ENCODE data around the gene NBR1.
"Not testable (repeated sequence)": the region's sequence is repeated elsewhere in the genome, so short reads cannot be mapped to it uniquely, and the experiment has no call there.

The NBR1 gene

GRCh38 chr17:43176119-43176570, 5.1 kb downstream of the NBR1 start:
- no peak overlapping the region for H3K4me2 ChIP-seq (ENCODE audit: low read length)
- no peaks in the 10 kb centered on the region for H3K27me3 ChIP-seq (ENCODE audit: control insufficient read depth, insufficient read depth, low read length)
- H2AFZ ChIP-seq: no peak overlapping the region
- H3K27ac ChIP-seq: no peak overlapping the region
- H3K4me3 ChIP-seq (ENCODE audit: low read depth, low read length): no peak overlapping the region
- H3K4me1 ChIP-seq: peaks cover 19% of the 10 kb centered on the region
- no peak overlapping the region for H3K9ac ChIP-seq
- TF ChIP-seq, protein P1, sequence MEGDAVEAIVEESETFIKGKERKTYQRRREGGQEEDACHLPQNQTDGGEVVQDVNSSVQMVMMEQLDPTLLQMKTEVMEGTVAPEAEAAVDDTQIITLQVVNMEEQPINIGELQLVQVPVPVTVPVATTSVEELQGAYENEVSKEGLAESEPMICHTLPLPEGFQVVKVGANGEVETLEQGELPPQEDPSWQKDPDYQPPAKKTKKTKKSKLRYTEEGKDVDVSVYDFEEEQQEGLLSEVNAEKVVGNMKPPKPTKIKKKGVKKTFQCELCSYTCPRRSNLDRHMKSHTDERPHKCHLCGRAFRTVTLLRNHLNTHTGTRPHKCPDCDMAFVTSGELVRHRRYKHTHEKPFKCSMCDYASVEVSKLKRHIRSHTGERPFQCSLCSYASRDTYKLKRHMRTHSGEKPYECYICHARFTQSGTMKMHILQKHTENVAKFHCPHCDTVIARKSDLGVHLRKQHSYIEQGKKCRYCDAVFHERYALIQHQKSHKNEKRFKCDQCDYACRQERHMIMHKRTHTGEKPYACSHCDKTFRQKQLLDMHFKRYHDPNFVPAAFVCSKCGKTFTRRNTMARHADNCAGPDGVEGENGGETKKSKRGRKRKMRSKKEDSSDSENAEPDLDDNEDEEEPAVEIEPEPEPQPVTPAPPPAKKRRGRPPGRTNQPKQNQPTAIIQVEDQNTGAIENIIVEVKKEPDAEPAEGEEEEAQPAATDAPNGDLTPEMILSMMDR (IDR thresholded peaks at IDR 0.05): no peak
- no peaks in the 10 kb centered on the region for H3K9me3 ChIP-seq (ENCODE audit: control insufficient read depth, low read length)
- peaks cover 56% of the 10 kb centered on the region for H3K79me2 ChIP-seq
- no peaks in the 10 kb centered on the region for H3K36me3 ChIP-seq (ENCODE audit: control insufficient read depth, insufficient read depth, low read length)

GRCh38 chr17:43183921-43184320, 12.9 kb downstream of the NBR1 start:
- Histone ChIP-seq H3K9ac (no peak overlapping the region), H3K36me3 (ENCODE audit: control insufficient read depth, insufficient read depth, low read length) (no peaks in the 10 kb centered on the region), H3K9me3 (ENCODE audit: control insufficient read depth, low read length) (no peaks in the 10 kb centered on the region), H3K4me3 (ENCODE audit: low read depth, low read length) (no peak overlapping the region), H3K27ac (no peak overlapping the region), H2AFZ (no peak overlapping the region), H3K4me1 (no peaks in the 10 kb centered on the region), H3K79me2 (peaks cover 24% of the 10 kb centered on the region), H3K4me2 (ENCODE audit: low read length) (no peak overlapping the region), H3K27me3 (ENCODE audit: control insufficient read depth, insufficient read depth, low read length) (no peaks in the 10 kb centered on the region)
- TF ChIP-seq, protein P1 (IDR thresholded peaks at IDR 0.05): no peak

DNA sequence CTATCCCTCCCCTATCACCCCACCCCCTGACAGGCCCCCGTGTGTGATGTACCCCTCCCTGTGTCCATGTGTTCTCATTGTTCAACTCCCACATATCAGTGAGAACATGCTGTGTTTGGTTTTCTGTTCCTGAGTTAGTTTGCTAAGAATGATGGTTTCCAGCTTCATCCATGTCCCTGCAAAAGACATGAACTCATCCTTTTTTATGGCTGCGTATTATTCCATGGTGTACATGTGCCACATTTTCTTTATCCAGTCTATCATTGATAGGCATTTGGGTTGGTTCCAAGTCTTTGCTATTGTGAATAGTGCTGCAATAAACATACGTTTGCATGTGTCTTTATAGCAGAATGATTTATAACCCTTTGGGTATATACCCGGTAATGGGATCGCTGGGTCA, 15.6 kb downstream of the NBR1 start:
- H3K4me1 ChIP-seq; H3K36me3 ChIP-seq (ENCODE audit: control insufficient read depth, insufficient read depth, low read length); H3K9ac ChIP-seq; H3K9me3 ChIP-seq (ENCODE audit: control insufficient read depth, low read length); H3K4me2 ChIP-seq (ENCODE audit: low read length); H3K79me2 ChIP-seq; H3K27me3 ChIP-seq (ENCODE audit: control insufficient read depth, insufficient read depth, low read length); H2AFZ ChIP-seq; H3K4me3 ChIP-seq (ENCODE audit: low read depth, low read length); H3K27ac ChIP-seq: not testable (repeated sequence)

DNA sequence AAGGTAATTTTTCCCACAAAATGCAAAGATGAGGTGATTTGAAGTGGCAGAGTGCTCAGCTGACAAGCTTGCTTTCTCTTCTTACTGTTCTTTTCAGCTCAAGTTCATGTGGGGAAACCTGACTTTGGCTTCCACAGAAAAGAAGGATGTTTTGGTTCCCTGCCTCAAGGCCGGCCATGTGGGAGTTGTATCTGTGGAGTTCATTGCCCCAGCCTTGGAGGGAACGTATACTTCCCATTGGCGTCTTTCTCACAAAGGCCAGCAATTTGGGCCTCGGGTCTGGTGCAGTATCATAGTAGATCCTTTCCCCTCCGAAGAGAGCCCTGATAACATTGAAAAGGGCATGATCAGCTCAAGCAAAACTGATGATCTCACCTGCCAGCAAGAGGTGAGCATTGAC, 22.2 kb downstream of the NBR1 start:
- no peak overlapping the region for H3K4me2 ChIP-seq (ENCODE audit: low read length)
- no peak overlapping the region for H3K27ac ChIP-seq
- no peaks in the 10 kb centered on the region for H3K36me3 ChIP-seq (ENCODE audit: control insufficient read depth, insufficient read depth, low read length)
- TF ChIP-seq, protein P1 (IDR thresholded peaks at IDR 0.05): no peak
- H3K79me2 ChIP-seq: peaks cover 6% of the 10 kb centered on the region
- no peak overlapping the region for H3K4me3 ChIP-seq (ENCODE audit: low read depth, low read length)
- no peaks in the 10 kb centered on the region for H3K27me3 ChIP-seq (ENCODE audit: control insufficient read depth, insufficient read depth, low read length)
- H3K9ac ChIP-seq: no peak overlapping the region
- H3K9me3 ChIP-seq (ENCODE audit: control insufficient read depth, low read length): no peaks in the 10 kb centered on the region
- H2AFZ ChIP-seq: no peak overlapping the region
- no peaks in the 10 kb centered on the region for H3K4me1 ChIP-seq

- Histone ChIP-seq H3K4me2 (ENCODE audit: low read length) (no peak overlapping the region), H3K4me3 (ENCODE audit: low read depth, low read length) (no peak overlapping the region), H3K9ac (no peak overlapping the region), H3K9me3 (ENCODE audit: control insufficient read depth, low read length) (no peaks in the 10 kb centered on the region), H3K27ac (no peak overlapping the region), H3K79me2 (peaks cover 3% of the 10 kb centered on the region), H3K4me1 (no peaks in the 10 kb centered on the region), H2AFZ (no peak overlapping the region), H3K27me3 (ENCODE audit: control insufficient read depth, insufficient read depth, low read length) (no peaks in the 10 kb centered on the region), H3K36me3 (ENCODE audit: control insufficient read depth, insufficient read depth, low read length) (no peaks in the 10 kb centered on the region)
- TF ChIP-seq, protein P1 (IDR thresholded peaks at IDR 0.05): no peak
These were observed 28.6 kb downstream of the NBR1 start for GRCh38 chr17:43199633-43200032.
